GM12878 (cell line): ENCODE data around the gene OGFR. TPM values are rescaled to one million over a fixed set of nuclear protein-coding genes. Genes with fewer than 3 reads are reported as not detected.

ENCODE experiments used
- ATAC-seq: fragments of 200-7000 bp; cut with Tn5 transposase; 3 replicates; pipeline ENCODE4 v1.9.1; 2020; ENCODE audit warnings: mild to moderate bottlenecking, moderate library complexity
- BruUV-seq: library from RNA; stranded (reverse); fragments of 400-500 nt; replicated peaks from 2 replicates; lab custom pipeline; 2021; lab: Mats Ljungman, UMichigan
- CTCF ChIA-PET: fragments of 300-600 bp; sonication (Branson Sonifier 250); formaldehyde crosslinking; extraction: SDS; loops from one replicate; lab custom pipeline; 2021; ENCODE audit warnings: inconsistent platforms; lab: Yijun Ruan, JAX
- POLR2A ChIA-PET: fragments of 350-600 bp; formaldehyde crosslinking; extraction: SDS; loops from one replicate; lab custom pipeline; 2021; ENCODE audit warnings: inconsistent platforms; lab: Charles Lee
- RAD21 ChIA-PET: fragments of 300-600 bp; sonication (Branson Sonifier 250); formaldehyde crosslinking; loops from one replicate; lab custom pipeline; 2023; ENCODE audit warnings: antibody characterized with exemption; ENCODE audit not compliant: unreplicated experiment; lab: Charles Lee
- SMC1A ChIA-PET: fragments of 300-600 bp; sonication (Branson Sonifier 250); formaldehyde crosslinking; loops from one replicate; lab custom pipeline; 2023; ENCODE audit not compliant: unreplicated experiment, uncharacterized antibody; lab: Charles Lee
- DNase-seq: peaks from one replicate; pipeline ENCODE4 v3.0.0-alpha.2; 2011; ENCODE audit warnings: low read depth, low spot score
- FAIRE-seq: peaks from 3 replicates; lab custom pipeline; 2011; peaks lifted over from hg19 to GRCh38; lab: Jason Lieb, UNC
- H2AFZ ChIP-seq: 2 replicates; pipeline ENCODE4 v1.6.0; 2011; ENCODE audit warnings: low read depth, low read length, control low read depth; ENCODE audit not compliant: control insufficient read depth
- H3K27ac ChIP-seq: 2 replicates; pipeline ENCODE4 v1.5.1; 2011; ENCODE audit warnings: control low read depth; ENCODE audit not compliant: control insufficient read depth, insufficient read depth
- H3K27me3 ChIP-seq, 2 experiments: replicated peaks in 1 of 2; 2 replicates each; pipeline versions ENCODE4 v1.6.0 to v1.6.1; 2011; ENCODE audit warnings: low read length in 1 of 2; ENCODE audit not compliant: control insufficient read depth in 2 of 2, insufficient read depth in 2 of 2
- H3K36me3 ChIP-seq, 2 experiments: 2 replicates each; pipeline ENCODE4 v1.5.1; 2011; ENCODE audit warnings: low read length in 1 of 2; ENCODE audit not compliant: control insufficient read depth in 2 of 2, insufficient read depth in 2 of 2
- H3K4me1 ChIP-seq: 2 replicates; pipeline ENCODE4 v1.6.1; 2011; ENCODE audit warnings: mild to moderate bottlenecking, low read length, moderate library complexity, mixed read lengths; ENCODE audit not compliant: control insufficient read depth, insufficient read depth
- H3K4me2 ChIP-seq: 2 replicates; pipeline ENCODE4 v1.6.0; 2011; ENCODE audit warnings: control low read depth; ENCODE audit not compliant: control insufficient read depth, insufficient read depth
- H3K4me3 ChIP-seq: fragments of 200-600 bp; sonication (generic); 2 replicates; pipeline ENCODE4 v1.5.1; 2016
- H3K79me2 ChIP-seq: 2 replicates; pipeline ENCODE4 v1.6.0; 2011; ENCODE audit warnings: low read length; ENCODE audit not compliant: control insufficient read depth, insufficient read depth
- H3K9ac ChIP-seq: 2 replicates; pipeline ENCODE4 v1.8.0; 2011; ENCODE audit warnings: low read length, control low read depth, mixed read lengths; ENCODE audit not compliant: control insufficient read depth, insufficient read depth
- H3K9me3 ChIP-seq: replicated peaks from 3 replicates; pipeline ENCODE4 v1.5.1; 2011; ENCODE audit warnings: mild to moderate bottlenecking, low read length; ENCODE audit not compliant: control insufficient read depth, insufficient read depth
- H4K20me1 ChIP-seq: 2 replicates; pipeline ENCODE4 v1.6.0; 2011; ENCODE audit not compliant: control insufficient read depth, insufficient read depth
- ASH2L ChIP-seq: fragments of 300-600, 200-600 bp; sonication (generic); IDR thresholded peaks from 2 replicates; pipeline ENCODE4 v1.6.1; 2017; ENCODE audit warnings: low read depth, mild to moderate bottlenecking, borderline replicate concordance
- ATF2 ChIP-seq: IDR thresholded peaks from 2 replicates; pipeline ENCODE4 v1.6.1; 2012; ENCODE audit warnings: low read length, inconsistent platforms
- BRCA1 ChIP-seq: IDR thresholded peaks from 2 replicates; pipeline ENCODE4 v1.6.1; 2011; ENCODE audit warnings: low read depth, low read length, improper control_type of control experiment
- CHD2 ChIP-seq: IDR thresholded peaks from 2 replicates; pipeline ENCODE4 v1.6.1; 2011; ENCODE audit warnings: low read depth, low read length, improper control_type of control experiment, borderline replicate concordance
- EGR1 ChIP-seq, 2 experiments: IDR thresholded peaks; 1 replicate in 1 of 2; 2 replicates in 1 of 2; pipeline ENCODE4 v1.6.1; 2011 to 2012; ENCODE audit warnings: low read depth in 2 of 2, low read length in 2 of 2, borderline replicate concordance in 1 of 2, mild to moderate bottlenecking in 1 of 2, moderate library complexity in 1 of 2
- FOS ChIP-seq: IDR thresholded peaks from 3 replicates; pipeline ENCODE4 v1.6.1; 2011; ENCODE audit warnings: borderline replicate concordance; ENCODE audit not compliant: insufficient read length; ENCODE audit errors: extremely low read depth
- MEF2A ChIP-seq: IDR thresholded peaks from 2 replicates; pipeline ENCODE4 v1.6.1; 2011; ENCODE audit warnings: low read depth, mild to moderate bottlenecking, low read length, moderate library complexity; ENCODE audit not compliant: insufficient read depth
- PAX5 ChIP-seq: IDR thresholded peaks from 2 replicates; pipeline ENCODE4 v1.6.1; 2011; ENCODE audit warnings: low read depth, low read length, borderline replicate concordance
- PAX8 ChIP-seq: fragments of 450-650 bp; IDR thresholded peaks from 2 replicates; pipeline ENCODE4 v1.6.1; 2017; ENCODE audit warnings: mild to moderate bottlenecking, moderate library complexity
- POLR2AphosphoS5 ChIP-seq: IDR thresholded peaks from 2 replicates; pipeline ENCODE4 v1.6.1; 2011; ENCODE audit warnings: mild to moderate bottlenecking, low read length, inconsistent platforms
- RCOR1 ChIP-seq: conservative IDR thresholded peaks from 2 replicates; pipeline ENCODE4 v1.6.1; 2012; ENCODE audit warnings: low read depth, low read length, improper control_type of control experiment
- USF1 ChIP-seq: IDR thresholded peaks from 2 replicates; pipeline ENCODE4 v1.6.1; 2011; ENCODE audit warnings: borderline replicate concordance, low read depth, mild to moderate bottlenecking, moderate library complexity, mixed read lengths, low read length; ENCODE audit not compliant: insufficient read depth; ENCODE audit errors: extremely low read length
- ZNF384 ChIP-seq: IDR thresholded peaks from 2 replicates; pipeline ENCODE4 v1.6.1; 2012; ENCODE audit warnings: low read depth, mild to moderate bottlenecking, low read length, improper control_type of control experiment, borderline replicate concordance
- WGBS: methylation state at CpG from one replicate; pipeline ENCODE4 v1.1.6; 2016; ENCODE audit warnings: low lambda C conversion rate; ENCODE audit not compliant: insufficient replicate concordance, insufficient coverage; ENCODE audit errors: missing lambda C conversion rate; 5-methylcytosine and 5-hydroxymethylcytosine counted together
- in situ Hi-C: fragments of 300-500 bp; cut with MboI; formaldehyde crosslinking; loops from 9 replicates; pipeline ENCODE4 v1.14.3; 2018; ENCODE audit warnings: mixed read lengths
- intact Hi-C: fragments of 100-400 bp; cut with micrococcal nuclease; formaldehyde crosslinking; loops from one replicate; pipeline ENCODE4 v1.14.2; 2022; ENCODE audit not compliant: unreplicated experiment
- polyA plus RNA-seq, 11 experiments: library from polyadenylated mRNA; depleted of rRNA in 4 of 11; unstranded in 6 of 11; stranded (reverse) in 5 of 11; fragments of >200 nt; fragmentation: Nextera tagmentation in 4 of 11; fragmentation: Illumina TruSeq in 1 of 11; extraction: Ambion mirVana in 4 of 11; extraction: Trizol in 1 of 11; gene quantifications; 1 replicate in 1 of 11; 2 replicates in 10 of 11; pipeline versions ENCODE4 v1.2.1 to v1.2.3, GENCODE V29; 2011 to 2016; ENCODE audit warnings: inconsistent platforms in 2 of 11, missing spikeins in 2 of 11, low read depth in 1 of 11
- total RNA-seq, 4 experiments: library from RNA; depleted of rRNA in 3 of 4; stranded (reverse); fragments of >200 nt in 3 of 4; fragmentation: Illumina TruSeq in 1 of 4; extraction: Trizol in 1 of 4; gene quantifications; 2 replicates each; pipeline versions ENCODE4 v1.2.1 to v1.2.3, GENCODE V29; 2013 to 2021

OGFR gene
- total and polyA plus RNA-seq, 10 of the 15 experiments (the other 5 are each of a cell fraction or from before 2014, with no cell fraction given) = 0.72 to 62.1 (median 27.3) TPM

GRCh38 chr20:62812181-62812906 lies 7.7 kb downstream of the OGFR start (continued):
- TF ChIP-seq ATF2 (no peak), RCOR1 (no peak), BRCA1 (no peak), MEF2A (no peak), PAX8 (no peak), USF1 (no peak), EGR1 (IDR thresholded peaks at IDR 0.05; ENCODE audit: borderline replicate concordance in 1 of 2, low read depth in 2 of 2, low read length in 2 of 2) (no peak), ZNF384 (no peak), POLR2AphosphoS5 (no peak), CHD2 (no peak)

GRCh38 chr20:62812907-62813200 lies 8.2 kb downstream of the OGFR start:
- H3K4me2 ChIP-seq = no peak overlapping the region
- peaks cover under 1% of the 10 kb centered on the region; the same call in 1 of the 2 replicates for H3K4me1 ChIP-seq
- H2AFZ ChIP-seq = no peak overlapping the region
- CTCF ChIA-PET = no interaction called here
- intact Hi-C loops = no loop called here
- BruUV-seq = TSS peak; percentile 66
- H3K27ac ChIP-seq = no peak overlapping the region
- no peak overlapping the region for H3K4me3 ChIP-seq
- DNase-seq = no peak
- SMC1A ChIA-PET = no interaction called here
- 95% methylated on average over 9 of the region's 11 CpGs for WGBS
- in situ Hi-C loops = no loop called here
- peaks cover 2 to 8% of the 10 kb centered on the region in 2 experiments; a peak in 2 of 4 replicates for H3K27me3 ChIP-seq
- H3K9me3 ChIP-seq = no peaks in the 10 kb centered on the region
- no peak for FAIRE-seq
- no peaks in the 10 kb centered on the region; the same call in none of the 2 replicates for H3K79me2 ChIP-seq
- POLR2A ChIA-PET = no interaction called here
- H3K9ac ChIP-seq = no peak overlapping the region
- TF ChIP-seq FOS = no peak
- TF ChIP-seq PAX5 = no peak
- no peak for TF ChIP-seq ASH2L
- no peaks in the 10 kb centered on the region for H4K20me1 ChIP-seq
- peaks cover 9 to 32% of the 10 kb centered on the region in 2 experiments; a peak in 3 of 4 replicates for H3K36me3 ChIP-seq
- no peak for ATAC-seq
- RAD21 ChIA-PET = no interaction called here
